ENCODE measurements around the gene RNFT1. TPM values are rescaled to one million over a fixed set of nuclear protein-coding genes. Genes with fewer than 3 reads are reported as not detected.
"Not testable (repeated sequence)": the region's sequence is repeated elsewhere in the genome, so short reads cannot be mapped to it uniquely, and the experiment has no call there.

RNFT1 gene
- total RNA-seq, 1 donor from 2014 or later, result 1.9 TPM

GRCh38 chr17:59950049-59950448, 14.5 kb downstream of the RNFT1 start:
- TF ChIP-seq CTCF (IDR thresholded peaks at IDR 0.05), result no peak
- no peaks in the 10 kb centered on the region for H3K9me3 ChIP-seq
- no peak overlapping the region for H3K27ac ChIP-seq
- H3K4me1 ChIP-seq, result no peaks in the 10 kb centered on the region
- DNase-seq (ENCODE audit: low spot score in 2 of 2), result no peak
- H3K36me3 ChIP-seq, result peaks cover 23 to 39% of the 10 kb centered on the region in 2 donors
- intact Hi-C loops (cut with DNase I), result no loop called here
- no peak overlapping the region for H3K4me3 ChIP-seq
- no peaks in the 10 kb centered on the region for H3K27me3 ChIP-seq

GRCh38 chr17:59947310-59947709, 17.2 kb downstream of the RNFT1 start:
- H3K4me3 ChIP-seq; H3K9me3 ChIP-seq; H3K4me1 ChIP-seq; H3K27me3 ChIP-seq; H3K27ac ChIP-seq; intact Hi-C loops (cut with DNase I); DNase-seq (ENCODE audit: low spot score in 2 of 2): not testable (repeated sequence)
- H3K36me3 ChIP-seq, result peaks cover 36 to 51% of the 10 kb centered on the region in 2 donors

- H3K4me1 ChIP-seq; intact Hi-C loops (cut with DNase I); H3K27me3 ChIP-seq; DNase-seq (ENCODE audit: low spot score in 2 of 2); H3K27ac ChIP-seq; H3K9me3 ChIP-seq; H3K4me3 ChIP-seq: not testable (repeated sequence)
- peaks cover 44 to 57% of the 10 kb centered on the region in 2 donors for H3K36me3 ChIP-seq
Observed at GRCh38 chr17:59946433-59946832, 18.1 kb downstream of the RNFT1 start.

- no peak overlapping the region for H3K27ac ChIP-seq
- H3K4me3 ChIP-seq, result no peak overlapping the region
- TF ChIP-seq CTCF (IDR thresholded peaks at IDR 0.05), result no peak
- DNase-seq (ENCODE audit: low spot score in 2 of 2), result no peak
- peaks cover 50 to 86% of the 10 kb centered on the region in 2 donors for H3K36me3 ChIP-seq
- no peaks in the 10 kb centered on the region for H3K4me1 ChIP-seq
- H3K9me3 ChIP-seq, result no peaks in the 10 kb centered on the region
- intact Hi-C loops (cut with DNase I), result no loop called here
- H3K27me3 ChIP-seq, result no peaks in the 10 kb centered on the region
Observed at GRCh38 chr17:59941131-59941530, 23.4 kb downstream of the RNFT1 start.

GRCh38 chr17:59940697-59941096, 23.8 kb downstream of the RNFT1 start:
- H3K4me3 ChIP-seq; intact Hi-C loops (cut with DNase I); H3K4me1 ChIP-seq; H3K9me3 ChIP-seq; H3K27me3 ChIP-seq; H3K27ac ChIP-seq; DNase-seq (ENCODE audit: low spot score in 2 of 2): not testable (repeated sequence)
- H3K36me3 ChIP-seq, result peaks cover 50 to 86% of the 10 kb centered on the region in 2 donors

- intact Hi-C loops (cut with DNase I), result not testable (repeated sequence)
- H3K36me3 ChIP-seq, result peaks cover 60 to 96% of the 10 kb centered on the region in 2 donors
Observed at GRCh38 chr17:59933317-59933716, 31.2 kb downstream of the RNFT1 start.

GRCh38 chr17:59930768-59931167, 33.8 kb downstream of the RNFT1 start:
- H3K27ac ChIP-seq; H3K4me3 ChIP-seq; intact Hi-C loops (cut with DNase I); H3K4me1 ChIP-seq; H3K27me3 ChIP-seq; DNase-seq (ENCODE audit: low spot score in 2 of 2); H3K9me3 ChIP-seq: not testable (repeated sequence)
- H3K36me3 ChIP-seq, result peaks cover 73 to 93% of the 10 kb centered on the region in 2 donors

More at GRCh38 chr17:59933317-59933716, 31.2 kb downstream of the RNFT1 start:
- DNase-seq (ENCODE audit: low spot score in 2 of 2); H3K4me1 ChIP-seq; H3K27me3 ChIP-seq; H3K27ac ChIP-seq; H3K4me3 ChIP-seq; H3K9me3 ChIP-seq: not testable (repeated sequence)

- H3K27ac ChIP-seq; H3K9me3 ChIP-seq; DNase-seq (ENCODE audit: low spot score in 2 of 2); intact Hi-C loops (cut with DNase I); H3K27me3 ChIP-seq; H3K4me1 ChIP-seq; H3K4me3 ChIP-seq: not testable (repeated sequence)
- H3K36me3 ChIP-seq, result peaks cover 68 to 92% of the 10 kb centered on the region in 2 donors
Observed at GRCh38 chr17:59930121-59930520, 34.4 kb downstream of the RNFT1 start.

GRCh38 chr17:59920637-59921036, 43.9 kb downstream of the RNFT1 start:
- H3K27me3 ChIP-seq; DNase-seq (ENCODE audit: low spot score in 2 of 2); H3K27ac ChIP-seq; intact Hi-C loops (cut with DNase I); H3K4me1 ChIP-seq; H3K4me3 ChIP-seq; H3K9me3 ChIP-seq: not testable (repeated sequence)
- H3K36me3 ChIP-seq, result peaks cover 66 to 93% of the 10 kb centered on the region in 2 donors
